SW480 (cell line): Measurements from ENCODE around the gene GATB.

Experiments used
- DNase-seq: peaks from one replicate; pipeline ENCODE4 v3.0.0-alpha.2; 2016; ENCODE audit warnings: low spot score

The GATB gene

GRCh38 chr4:151760712-151761661, at the start of gene GATB:
GATB (minus strand) TSS chr4:151761007; CDS start chr4:151760982, 25 bp downstream.
- DNase-seq: peak; percentile 94

DNA sequence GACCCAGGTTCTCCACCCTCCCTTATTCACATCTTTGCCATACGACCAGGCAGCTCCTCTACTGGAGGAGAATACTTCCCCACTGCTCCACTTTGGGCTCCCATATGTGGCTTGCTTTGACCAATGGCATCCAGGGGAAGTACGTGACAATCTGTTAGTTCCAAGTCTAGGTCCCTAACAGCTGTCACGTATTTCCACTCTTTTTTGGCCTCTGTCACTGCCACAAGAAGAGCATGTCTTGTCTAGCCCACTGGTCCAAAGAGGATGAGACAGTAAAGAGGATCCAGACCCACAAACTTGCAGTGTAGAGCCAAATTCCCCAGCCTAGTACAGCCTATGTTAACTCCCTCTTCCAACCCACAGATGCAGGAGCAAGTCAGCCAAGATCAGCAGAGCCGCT, 49.7 kb upstream of the GATB start:
- DNase-seq: no peak

DNA sequence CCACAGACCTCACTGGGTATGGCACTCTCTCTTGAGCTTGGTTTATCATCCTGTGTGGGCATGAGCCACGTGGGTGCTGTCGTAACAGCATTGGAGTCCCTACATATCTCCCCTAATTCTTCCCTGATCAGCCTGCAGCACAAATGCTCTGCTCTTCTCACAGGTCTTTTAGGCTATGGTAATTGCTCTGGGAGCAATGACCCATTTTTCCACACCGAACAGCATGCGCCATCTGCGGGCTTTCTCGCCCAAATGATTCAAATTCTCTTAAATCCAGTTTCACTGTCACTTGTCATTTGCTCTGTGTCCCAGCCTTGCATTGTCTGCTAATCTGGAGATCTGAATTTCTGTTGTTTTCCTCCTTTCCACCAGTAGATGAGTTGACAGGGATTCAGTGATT, 48.9 kb upstream of the GATB start:
- no peak for DNase-seq

GRCh38 chr4:151808542-151808941, 47.7 kb upstream of the GATB start:
- no peak for DNase-seq

GRCh38 chr4:151808120-151808529, 47.3 kb upstream of the GATB start:
- no peak for DNase-seq

DNA sequence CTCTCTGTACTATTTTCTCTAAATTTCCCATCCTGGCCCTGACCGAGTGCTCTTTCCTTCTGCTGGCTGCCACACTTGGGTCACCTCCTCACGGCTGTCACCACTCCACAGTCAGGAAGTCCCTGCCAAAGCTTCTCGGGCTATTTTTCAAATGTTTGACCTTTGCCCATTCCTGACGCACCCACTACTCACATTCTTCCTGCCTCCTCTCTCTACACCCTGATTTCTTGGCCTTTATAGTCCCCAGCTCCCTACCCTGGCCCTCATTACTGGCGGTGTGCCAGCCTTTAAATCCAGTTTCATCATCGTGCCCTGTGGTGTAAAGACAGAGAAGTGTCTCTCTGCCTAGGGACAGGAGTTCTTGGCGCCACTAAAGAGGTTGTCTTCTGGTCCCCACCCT, 46.4 kb upstream of the GATB start:
- no peak for DNase-seq

DNA sequence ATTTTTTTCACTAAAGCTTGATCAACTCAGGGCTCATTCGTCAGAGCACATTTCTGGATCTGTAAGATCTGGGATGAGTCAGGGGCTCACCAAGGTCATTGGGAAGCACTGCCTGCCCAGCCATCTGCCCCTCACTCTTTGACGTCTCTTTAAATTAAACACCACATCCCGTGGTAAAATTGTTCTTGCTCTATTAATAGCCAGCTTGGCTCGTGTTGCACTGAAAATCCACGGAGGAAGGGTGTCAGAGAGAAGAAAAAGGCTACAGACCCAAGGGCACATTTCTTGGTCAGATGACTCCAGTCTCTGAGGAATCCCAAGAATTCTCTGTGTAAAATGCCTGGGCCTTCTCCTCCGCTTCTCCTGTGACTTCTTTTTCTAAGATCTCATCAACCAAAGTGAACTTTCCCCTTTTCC, 45.7 kb upstream of the GATB start:
- no peak for DNase-seq

DNA sequence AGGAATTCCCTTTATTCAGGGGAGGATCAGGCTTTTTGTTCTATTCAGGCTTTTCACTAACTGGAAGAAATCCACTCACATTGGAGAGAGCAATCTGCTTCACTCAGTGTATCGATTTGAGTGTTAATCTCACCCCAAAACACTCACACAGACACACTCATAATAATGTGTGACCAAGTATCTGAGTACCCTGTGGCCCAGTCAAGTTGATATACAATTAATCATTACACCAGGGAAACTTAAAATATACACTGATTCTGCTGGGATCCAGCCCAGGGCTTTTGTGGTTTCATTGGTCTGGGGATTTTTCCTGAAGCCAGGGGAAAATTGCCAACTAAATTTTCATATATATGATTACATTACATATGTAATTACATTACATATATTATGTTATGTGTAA, 44.0 kb upstream of the GATB start:
- no peak for DNase-seq

- no peak for DNase-seq
These were observed 43.4 kb upstream of the GATB start for GRCh38 chr4:151804086-151804630.

- DNase-seq: no peak
These were observed 42.4 kb upstream of the GATB start for GRCh38 chr4:151803246-151803645.

DNA sequence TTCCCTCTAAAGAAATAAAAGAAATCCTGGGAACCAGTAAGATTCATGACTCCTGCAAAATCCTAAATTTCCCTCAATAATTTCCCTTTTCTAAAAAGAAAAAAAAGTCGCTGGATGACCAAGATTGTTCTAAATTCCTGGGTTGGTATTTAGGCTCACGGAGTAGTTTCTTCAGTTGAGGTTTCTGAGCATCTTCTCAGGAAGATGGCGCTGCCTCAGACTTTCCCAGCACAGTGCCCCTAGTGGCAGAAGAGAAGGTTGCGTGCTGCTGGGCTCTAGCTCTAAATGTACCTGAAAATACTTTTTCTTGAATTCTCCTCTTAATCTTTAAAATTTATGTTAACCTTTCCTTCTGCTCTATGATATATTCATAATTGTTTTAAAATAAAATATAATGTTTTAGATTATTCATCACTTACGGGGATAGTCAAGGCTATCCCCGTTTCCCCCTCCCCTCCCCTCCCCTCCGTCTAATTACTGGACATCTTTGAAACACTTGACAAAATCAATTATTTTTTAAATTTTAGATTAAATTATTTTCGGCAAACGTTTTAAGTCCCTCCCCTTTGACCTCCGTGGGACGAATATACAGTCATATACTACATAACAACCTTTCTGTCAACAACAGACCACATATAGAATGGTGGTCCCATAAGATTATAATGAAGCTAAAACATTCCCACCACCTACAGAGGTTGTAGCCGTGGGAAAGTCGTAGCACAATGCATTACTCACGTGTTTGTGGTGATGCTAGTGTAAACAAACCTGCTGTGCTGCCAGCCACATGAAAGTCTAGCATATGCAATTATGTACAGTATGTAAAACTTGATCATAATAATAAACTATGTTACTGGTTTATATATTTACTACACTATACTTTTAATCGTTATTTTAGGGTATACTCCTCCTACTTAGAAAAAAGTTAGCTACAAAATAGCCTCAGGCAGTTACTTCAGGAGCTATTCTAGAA, 41.0 kb upstream of the GATB start:
- peak; percentile 94 for DNase-seq

DNA sequence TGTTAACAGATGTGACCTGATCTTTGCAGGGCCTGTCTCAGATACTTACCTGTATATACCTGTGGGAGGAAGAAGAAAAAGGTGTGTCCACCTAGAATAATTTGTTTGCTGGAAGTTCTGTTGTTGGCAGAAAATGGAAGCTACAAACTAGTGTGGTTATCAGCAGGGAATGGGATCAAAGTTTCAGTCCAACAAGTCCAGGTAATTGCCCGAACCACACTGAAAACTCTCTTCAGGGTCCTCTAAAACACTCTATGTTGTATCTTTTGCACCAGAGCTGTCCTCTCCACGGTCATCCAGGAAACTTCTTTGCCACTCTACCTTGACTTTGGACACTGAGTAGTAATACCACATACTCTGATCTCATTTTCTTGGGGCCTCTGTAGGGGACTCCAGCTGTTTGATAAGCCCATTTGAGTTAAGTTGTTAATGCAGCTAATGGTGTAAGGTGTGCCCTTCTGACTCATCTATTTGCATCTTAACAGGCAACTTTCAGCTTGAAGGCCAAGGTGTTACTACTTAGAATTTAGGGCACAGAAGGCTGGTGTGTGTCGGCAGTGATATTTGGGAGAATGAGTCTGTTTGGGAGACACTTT, 38.7 kb upstream of the GATB start:
- no peak for DNase-seq

GRCh38 chr4:151798678-151799416, 38.0 kb upstream of the GATB start:
- peak; percentile 37 for DNase-seq

DNA sequence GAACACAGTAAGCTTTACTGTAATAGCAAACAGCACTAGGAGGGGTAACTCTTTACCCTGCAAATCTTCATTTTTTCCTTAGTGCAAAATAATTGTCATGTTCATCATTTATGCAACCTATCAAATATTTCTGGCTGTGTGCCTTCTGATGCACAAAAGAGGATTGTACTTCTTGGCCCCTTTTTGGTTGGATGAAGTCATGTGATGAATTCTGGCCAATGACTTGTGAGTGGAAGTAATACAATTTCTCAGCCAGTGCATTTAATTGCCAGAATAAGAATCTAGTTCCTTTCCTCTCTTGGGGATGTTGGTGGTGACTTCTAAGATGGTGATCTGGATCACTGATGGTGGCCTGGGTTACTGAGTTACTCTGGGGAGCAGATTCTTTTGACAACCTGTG, 37.0 kb upstream of the GATB start:
- no peak for DNase-seq

GRCh38 chr4:151797131-151797530, 36.3 kb upstream of the GATB start:
- no peak for DNase-seq

- DNase-seq: no peak
These were observed 35.3 kb upstream of the GATB start for GRCh38 chr4:151796106-151796505.

GRCh38 chr4:151792995-151793394, 32.2 kb upstream of the GATB start:
- no peak for DNase-seq

DNA sequence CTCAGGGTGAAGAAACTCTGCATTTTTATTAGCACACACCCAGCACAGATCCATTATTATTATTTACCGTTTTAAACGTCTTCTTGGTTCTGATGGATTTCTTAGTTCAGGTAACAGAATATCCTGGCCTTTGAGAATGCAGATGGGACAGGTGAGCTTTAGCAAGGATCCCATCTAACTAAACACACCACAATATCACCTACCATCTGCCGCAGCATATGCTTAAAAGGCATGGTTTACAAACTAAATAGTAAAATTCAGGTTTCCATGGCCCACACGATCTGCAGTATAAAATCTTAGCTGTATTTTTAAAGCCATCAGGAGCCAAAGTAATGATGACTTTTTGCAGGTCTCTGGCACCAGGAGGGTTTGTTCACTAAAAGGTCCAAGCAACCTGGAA, 31.7 kb upstream of the GATB start:
- no peak for DNase-seq

- DNase-seq: no peak
These were observed 27.2 kb upstream of the GATB start for GRCh38 chr4:151788021-151788420.

GRCh38 chr4:151786158-151786495, 25.3 kb upstream of the GATB start:
- no peak for DNase-seq

DNA sequence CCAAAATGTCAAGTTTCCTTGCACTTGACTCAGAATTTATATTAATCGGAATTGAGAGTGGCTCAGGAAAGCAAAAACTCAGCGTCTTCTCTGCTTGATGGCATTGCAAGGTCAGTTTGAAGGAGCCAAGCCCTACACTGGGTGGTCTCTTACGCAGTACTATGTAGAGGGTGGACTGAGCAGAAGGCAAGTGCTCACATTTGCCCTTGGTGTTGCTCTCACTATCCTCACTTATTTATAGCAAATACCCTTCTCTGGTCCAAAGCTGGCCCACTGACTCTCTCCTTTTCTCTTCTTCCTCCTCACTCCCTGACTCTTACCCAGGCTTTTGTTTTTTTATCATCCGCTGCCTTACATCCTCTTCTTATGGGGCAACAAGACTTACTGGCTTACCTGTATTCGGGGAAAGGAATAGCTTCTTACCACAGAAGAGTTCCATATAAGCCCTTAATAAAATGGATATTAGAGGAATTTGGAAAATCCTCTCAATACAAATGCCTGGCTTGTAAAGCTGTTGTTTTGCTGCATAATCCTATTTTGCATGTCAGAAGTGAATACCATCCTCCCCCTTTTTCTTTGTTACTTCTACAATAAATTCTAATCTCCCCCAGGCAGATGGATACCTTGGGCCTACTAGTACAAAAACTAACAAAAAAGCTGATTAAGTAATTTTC, 24.8 kb upstream of the GATB start:
- DNase-seq: no peak
